Measurements from ENCODE around the gene RAB21. TPM values are rescaled to one million over a fixed set of nuclear protein-coding genes. Genes with fewer than 3 reads are reported as not detected.

The RAB21 gene
- total and polyA plus RNA-seq, 7 donors, result 7.8 to 27.0 (median 18.3) TPM

- intact Hi-C loops (cut with DNase I), result no loop called here
- H3K27ac ChIP-seq, result no peak overlapping the region
These were observed 32.9 kb downstream of the RAB21 start for GRCh38 chr12:71787580-71787979.

DNA sequence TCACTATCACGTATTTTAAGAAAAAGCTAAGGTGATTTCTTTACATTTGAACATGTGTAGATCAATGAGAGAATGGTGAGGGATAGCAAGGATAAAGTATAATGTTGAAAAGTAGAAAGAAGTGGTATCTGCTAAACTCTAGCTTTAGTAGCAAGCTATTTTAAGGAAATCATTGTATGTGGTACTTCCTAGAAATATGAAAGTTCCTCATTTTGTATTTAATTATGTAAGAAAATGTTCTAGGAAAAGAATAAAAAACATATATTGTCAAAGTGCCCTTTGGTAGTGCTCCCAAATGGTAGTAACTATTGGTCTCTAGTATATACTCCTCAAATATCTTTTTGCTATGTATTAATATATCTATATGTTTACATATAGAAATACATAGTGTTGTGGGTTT is 35.7 kb downstream of the RAB21 start:
- Histone ChIP-seq H3K4me1 (peaks cover 0 to 9% (median 0%) of the 10 kb centered on the region in 4 donors), H3K4me3 (no peak overlapping the region), H3K27ac (no peak overlapping the region), H3K36me3 (peaks cover 0 to 41% (median 4%) of the 10 kb centered on the region in 4 donors), H3K9me3 (no peaks in the 10 kb centered on the region), H3K27me3 (no peaks in the 10 kb centered on the region)
- WGBS, 2 donors, result 0 to 95% methylated on average over 1 of the region's 1 CpG
- intact Hi-C loops (cut with DNase I), result no loop called here
- no peak for DNase-seq
- no peak for TF ChIP-seq EP300 (IDR thresholded peaks at IDR 0.05)
- no peak for TF ChIP-seq POLR2A (IDR thresholded peaks at IDR 0.05)
- no peak for TF ChIP-seq POLR2AphosphoS5 (IDR thresholded peaks at IDR 0.05)
- TF ChIP-seq, protein P1, sequence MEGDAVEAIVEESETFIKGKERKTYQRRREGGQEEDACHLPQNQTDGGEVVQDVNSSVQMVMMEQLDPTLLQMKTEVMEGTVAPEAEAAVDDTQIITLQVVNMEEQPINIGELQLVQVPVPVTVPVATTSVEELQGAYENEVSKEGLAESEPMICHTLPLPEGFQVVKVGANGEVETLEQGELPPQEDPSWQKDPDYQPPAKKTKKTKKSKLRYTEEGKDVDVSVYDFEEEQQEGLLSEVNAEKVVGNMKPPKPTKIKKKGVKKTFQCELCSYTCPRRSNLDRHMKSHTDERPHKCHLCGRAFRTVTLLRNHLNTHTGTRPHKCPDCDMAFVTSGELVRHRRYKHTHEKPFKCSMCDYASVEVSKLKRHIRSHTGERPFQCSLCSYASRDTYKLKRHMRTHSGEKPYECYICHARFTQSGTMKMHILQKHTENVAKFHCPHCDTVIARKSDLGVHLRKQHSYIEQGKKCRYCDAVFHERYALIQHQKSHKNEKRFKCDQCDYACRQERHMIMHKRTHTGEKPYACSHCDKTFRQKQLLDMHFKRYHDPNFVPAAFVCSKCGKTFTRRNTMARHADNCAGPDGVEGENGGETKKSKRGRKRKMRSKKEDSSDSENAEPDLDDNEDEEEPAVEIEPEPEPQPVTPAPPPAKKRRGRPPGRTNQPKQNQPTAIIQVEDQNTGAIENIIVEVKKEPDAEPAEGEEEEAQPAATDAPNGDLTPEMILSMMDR (IDR thresholded peaks at IDR 0.05), result no peak

More at GRCh38 chr12:71787580-71787979, 32.9 kb downstream of the RAB21 start:
- no peak for DNase-seq
- Histone ChIP-seq H3K9me3 (no peaks in the 10 kb centered on the region), H3K4me1 (peaks cover 0 to 9% (median 0%) of the 10 kb centered on the region in 4 donors), H3K4me3 (no peak overlapping the region), H3K27me3 (no peaks in the 10 kb centered on the region), H3K36me3 (peaks cover 0 to 62% (median 7%) of the 10 kb centered on the region in 4 donors)
- WGBS, 2 donors, result 46 to 73% methylated on average over 1 of the region's 1 CpG
- TF ChIP-seq, protein P1 (IDR thresholded peaks at IDR 0.05), result no peak
- no peak for TF ChIP-seq POLR2A (IDR thresholded peaks at IDR 0.05)
- TF ChIP-seq POLR2AphosphoS5 (IDR thresholded peaks at IDR 0.05), result no peak
- TF ChIP-seq EP300 (IDR thresholded peaks at IDR 0.05), result no peak

DNA sequence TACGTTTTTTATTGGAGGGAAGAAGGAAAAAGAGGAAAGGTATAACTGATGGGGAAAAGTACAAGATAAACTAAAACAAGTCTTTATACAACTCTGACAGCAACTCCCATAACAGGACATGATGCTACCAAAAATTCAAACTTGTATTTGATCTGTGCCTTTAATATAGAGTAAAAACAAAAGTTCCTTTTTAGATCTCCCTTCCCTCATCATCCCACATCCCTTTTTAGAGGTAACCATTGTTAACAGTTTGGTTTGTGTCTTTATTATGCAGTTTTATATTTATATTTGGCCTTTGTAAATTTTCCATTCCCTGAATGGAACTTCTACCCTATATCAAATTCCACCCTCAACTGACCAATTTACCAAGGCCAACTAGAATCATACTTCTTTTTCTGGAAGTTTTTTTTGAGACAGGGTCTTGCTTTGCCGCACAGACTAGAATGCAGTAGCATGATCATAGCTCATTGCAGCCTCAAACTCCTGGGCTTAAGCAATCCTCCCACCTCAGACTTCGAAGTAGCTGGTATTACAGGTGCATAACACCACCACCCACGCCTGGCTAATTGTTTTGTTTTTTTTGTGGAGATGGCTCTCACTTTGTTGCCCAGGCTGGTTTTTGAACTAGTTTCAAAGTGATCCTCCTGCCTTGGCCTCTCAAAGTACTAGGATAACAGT is 36.9 kb downstream of the RAB21 start:
- Histone ChIP-seq H3K27me3 (no peaks in the 10 kb centered on the region), H3K36me3 (peaks cover 0 to 28% (median 1%) of the 10 kb centered on the region in 4 donors), H3K4me1 (peaks cover 0 to 7% (median 0%) of the 10 kb centered on the region in 4 donors), H3K9me3 (no peaks in the 10 kb centered on the region), H3K27ac (no peak overlapping the region), H3K4me3 (no peak overlapping the region)
- 84 to 88% methylated on average over 4 of the region's 4 CpGs for WGBS, 2 donors
- intact Hi-C loops (cut with DNase I), result no loop called here
- TF ChIP-seq, protein P1 (IDR thresholded peaks at IDR 0.05), result no peak
- TF ChIP-seq POLR2AphosphoS5 (IDR thresholded peaks at IDR 0.05) (no peak), POLR2A (IDR thresholded peaks at IDR 0.05) (no peak), EP300 (IDR thresholded peaks at IDR 0.05) (no peak)
- DNase-seq, result no peak

DNA sequence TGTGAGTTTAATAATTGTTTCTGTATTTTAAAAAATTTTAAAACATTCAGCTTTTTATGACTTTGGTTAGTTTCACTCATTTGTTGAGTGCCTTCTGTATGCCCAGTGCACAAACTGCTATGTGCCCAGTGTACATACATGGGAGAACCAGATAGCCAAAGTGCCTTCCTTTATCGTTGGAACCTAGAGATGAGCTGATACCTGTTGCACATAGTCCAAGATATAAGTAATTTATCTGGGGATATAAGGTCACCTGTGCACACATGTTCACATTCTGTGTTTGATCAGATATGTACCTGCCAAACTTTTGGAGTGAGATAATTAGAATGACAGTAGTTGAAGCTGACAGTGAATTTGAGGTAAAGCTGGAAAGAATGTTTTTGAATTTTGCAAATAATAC is 37.9 kb downstream of the RAB21 start:
- TF ChIP-seq, protein P1 (IDR thresholded peaks at IDR 0.05), result no peak
- TF ChIP-seq POLR2A (IDR thresholded peaks at IDR 0.05), result no peak
- Histone ChIP-seq H3K27ac (no peak overlapping the region), H3K4me3 (no peak overlapping the region), H3K9me3 (no peaks in the 10 kb centered on the region), H3K4me1 (no peaks in the 10 kb centered on the region), H3K27me3 (no peaks in the 10 kb centered on the region), H3K36me3 (peaks cover 0 to 20% (median 0%) of the 10 kb centered on the region in 4 donors)
- no peak for DNase-seq
- intact Hi-C loops (cut with DNase I), result no loop called here
- WGBS, 2 donors, result 76 to 91% methylated on average over 1 of the region's 1 CpG

Measured in sigmoid colon (tissue), 7 donors.